GM18526 (cell line): ENCODE measurements around the gene PRKCE.

Experiments
- POLR2A ChIP-seq: IDR thresholded peaks from 3 replicates; pipeline ENCODE4 v1.6.1; 2011; ENCODE audit not compliant: insufficient read length; ENCODE audit errors: extremely low read depth

The PRKCE gene

DNA sequence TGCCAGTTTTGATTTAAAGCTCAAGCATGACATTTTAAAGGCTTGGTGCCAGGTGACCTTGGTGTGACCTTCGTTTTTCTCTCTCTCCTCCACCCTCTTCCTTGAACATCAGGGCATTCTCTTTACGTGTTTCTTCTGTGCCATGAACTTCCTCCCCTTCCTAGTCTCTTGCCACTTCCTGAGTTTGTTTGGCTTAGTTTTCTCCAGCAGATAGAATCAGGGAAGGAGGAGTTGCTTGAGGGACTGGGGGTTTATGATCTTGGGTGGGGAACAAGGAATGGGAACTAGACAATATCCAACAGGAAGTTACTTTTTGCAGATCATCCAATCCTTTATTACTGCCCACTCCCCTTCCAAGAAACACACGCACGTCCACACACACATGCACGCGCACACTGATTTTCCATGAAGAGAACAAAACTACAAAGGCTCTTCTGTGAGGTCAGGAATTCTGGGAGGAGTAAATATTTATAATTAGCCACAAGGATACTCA is 435.1 kb downstream of the PRKCE start:
- TF ChIP-seq POLR2A, result no peak

- TF ChIP-seq POLR2A, result no peak
Measured at GRCh38 chr2:46087492-46087891, 436.0 kb downstream of the PRKCE start.

- no peak for TF ChIP-seq POLR2A
Measured at GRCh38 chr2:46091004-46091403, 439.5 kb downstream of the PRKCE start.

GRCh38 chr2:46091961-46092667 is 440.6 kb downstream of the PRKCE start:
- TF ChIP-seq POLR2A, result no peak

DNA sequence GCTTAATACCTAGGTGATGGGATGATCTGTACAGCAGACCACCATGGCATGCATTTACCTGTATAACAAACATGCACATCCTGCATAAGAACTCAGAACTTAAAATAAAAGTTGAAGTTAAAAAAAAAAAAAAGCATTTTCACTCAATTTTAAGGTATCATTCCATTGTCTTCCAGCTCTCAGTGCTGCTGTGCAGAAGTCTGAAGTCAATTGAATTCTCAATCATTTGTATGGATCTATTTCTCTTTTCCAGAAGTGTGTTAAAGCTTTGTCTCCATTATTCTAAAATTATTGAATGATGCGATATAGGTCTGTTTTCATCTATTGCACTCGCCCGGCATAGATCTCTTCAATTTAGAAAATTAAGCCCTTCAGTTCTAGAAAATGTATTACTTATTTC is 443.2 kb downstream of the PRKCE start:
- TF ChIP-seq POLR2A, result no peak

- TF ChIP-seq POLR2A, result no peak
Measured at GRCh38 chr2:46095830-46096229, 444.4 kb downstream of the PRKCE start.

DNA sequence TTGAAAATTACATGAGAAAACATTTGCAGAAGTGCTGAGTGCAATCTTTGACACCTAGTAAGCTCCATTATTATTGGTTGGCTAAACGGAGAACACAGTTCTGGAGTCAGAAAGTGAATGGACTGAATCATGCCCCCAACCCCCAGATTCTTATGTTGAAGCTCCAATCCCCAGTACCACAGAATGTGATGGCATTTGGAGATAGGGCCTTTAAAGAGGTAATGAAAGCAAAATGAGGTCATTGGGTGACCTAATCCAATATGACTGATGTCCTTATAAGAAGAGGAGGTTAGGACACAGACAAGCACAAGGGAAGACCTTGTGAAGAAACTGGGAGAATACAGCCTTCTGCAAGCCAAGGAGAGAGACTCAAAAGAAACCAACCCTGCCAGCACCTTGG is 444.8 kb downstream of the PRKCE start:
- TF ChIP-seq POLR2A, result no peak

GRCh38 chr2:46097714-46098480 is 446.4 kb downstream of the PRKCE start:
- no peak for TF ChIP-seq POLR2A

GRCh38 chr2:46098621-46099062 is 447.2 kb downstream of the PRKCE start:
- no peak for TF ChIP-seq POLR2A

- TF ChIP-seq POLR2A, result no peak
Measured at GRCh38 chr2:46101557-46102220, 450.2 kb downstream of the PRKCE start.

DNA sequence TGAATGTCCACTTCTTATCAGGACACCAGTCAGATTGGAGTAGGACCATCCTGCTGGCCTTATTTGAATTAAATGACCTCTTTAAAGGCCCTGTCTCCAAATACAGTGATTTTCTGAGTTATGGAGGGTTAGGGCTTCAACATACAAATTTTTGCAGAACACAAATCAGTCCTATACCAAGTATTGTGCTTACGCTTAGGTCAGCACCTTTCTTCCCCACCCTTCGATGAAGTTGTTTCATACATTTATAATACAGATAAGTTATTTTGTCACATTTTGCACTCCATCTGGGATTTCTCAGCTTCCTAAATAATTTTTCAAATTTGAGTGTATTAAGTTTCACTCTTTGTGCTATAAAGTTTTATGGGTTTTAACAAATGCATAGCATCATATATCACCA is 455.2 kb downstream of the PRKCE start:
- TF ChIP-seq POLR2A, result no peak

GRCh38 chr2:46114996-46115395 is 463.5 kb downstream of the PRKCE start:
- no peak for TF ChIP-seq POLR2A

DNA sequence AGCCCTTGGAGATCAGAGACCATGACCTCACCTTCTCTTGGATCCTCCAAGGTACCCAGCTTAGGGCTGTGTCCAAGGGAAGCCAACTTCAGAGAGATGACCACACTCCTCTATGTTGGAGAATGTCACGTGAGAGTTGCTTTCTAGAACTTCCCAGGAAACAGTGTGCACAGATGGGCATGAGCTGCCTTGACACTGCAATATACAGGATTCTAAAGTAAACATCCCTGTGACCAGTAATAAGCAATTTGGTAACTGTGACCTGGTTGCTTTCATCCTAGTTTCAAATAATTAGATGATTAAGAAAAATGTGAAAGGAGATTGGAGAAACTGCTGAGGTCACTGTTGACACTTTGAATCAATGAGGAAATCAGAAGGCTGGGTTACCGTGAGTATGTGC is 464.7 kb downstream of the PRKCE start:
- TF ChIP-seq POLR2A, result no peak

DNA sequence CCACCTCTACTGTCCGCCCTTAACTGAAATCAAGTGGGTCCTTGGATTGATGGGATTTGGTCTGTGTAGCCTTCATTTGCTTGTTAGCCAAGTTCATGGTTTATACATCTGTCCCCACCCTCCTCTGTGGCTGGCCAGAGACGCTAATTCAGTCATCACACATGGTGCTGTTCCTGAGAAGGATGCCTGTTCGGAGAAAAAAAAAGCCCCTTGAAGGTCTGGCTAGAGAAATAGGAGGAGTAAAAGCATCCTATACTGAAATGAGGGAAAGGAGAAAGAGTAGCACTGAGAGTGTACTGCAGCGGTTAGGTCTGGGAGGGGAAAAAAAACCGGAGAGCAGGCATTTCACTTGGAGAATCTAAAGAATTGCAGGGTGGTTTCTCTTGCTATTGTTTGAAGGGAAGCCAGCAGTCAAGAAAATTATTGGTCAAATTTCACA is 465.1 kb downstream of the PRKCE start:
- TF ChIP-seq POLR2A, result no peak

DNA sequence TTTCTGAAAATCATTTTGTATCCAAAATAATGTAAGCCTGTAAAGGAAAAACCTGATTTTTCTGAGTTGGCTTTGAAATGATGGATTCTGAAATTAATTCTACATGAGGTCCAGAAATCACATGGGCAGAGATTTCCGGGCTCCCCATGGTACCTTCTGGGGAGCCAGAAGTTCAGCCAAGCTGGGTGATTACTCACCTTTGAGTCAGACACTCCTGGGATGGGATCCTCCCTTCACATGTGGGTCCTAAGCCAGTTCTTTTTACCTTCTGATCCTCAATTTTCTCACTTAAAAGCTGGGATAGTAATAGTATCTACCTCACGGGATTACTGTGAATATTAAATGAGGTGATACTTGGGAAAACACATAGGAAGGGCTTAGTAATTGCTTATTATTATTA is 465.9 kb downstream of the PRKCE start:
- TF ChIP-seq POLR2A, result no peak

GRCh38 chr2:46117994-46118393 is 466.5 kb downstream of the PRKCE start:
- TF ChIP-seq POLR2A, result no peak

GRCh38 chr2:46118656-46119371 is 467.3 kb downstream of the PRKCE start:
- no peak for TF ChIP-seq POLR2A
